ENCODE measurements around the gene C11orf16. TPM values are rescaled to one million over a fixed set of nuclear protein-coding genes. Genes with fewer than 3 reads are reported as not detected.
"Not testable (repeated sequence)": the region's sequence is repeated elsewhere in the genome, so short reads cannot be mapped to it uniquely, and the experiment has no call there.

C11orf16 gene
- not detected for total RNA-seq

DNA sequence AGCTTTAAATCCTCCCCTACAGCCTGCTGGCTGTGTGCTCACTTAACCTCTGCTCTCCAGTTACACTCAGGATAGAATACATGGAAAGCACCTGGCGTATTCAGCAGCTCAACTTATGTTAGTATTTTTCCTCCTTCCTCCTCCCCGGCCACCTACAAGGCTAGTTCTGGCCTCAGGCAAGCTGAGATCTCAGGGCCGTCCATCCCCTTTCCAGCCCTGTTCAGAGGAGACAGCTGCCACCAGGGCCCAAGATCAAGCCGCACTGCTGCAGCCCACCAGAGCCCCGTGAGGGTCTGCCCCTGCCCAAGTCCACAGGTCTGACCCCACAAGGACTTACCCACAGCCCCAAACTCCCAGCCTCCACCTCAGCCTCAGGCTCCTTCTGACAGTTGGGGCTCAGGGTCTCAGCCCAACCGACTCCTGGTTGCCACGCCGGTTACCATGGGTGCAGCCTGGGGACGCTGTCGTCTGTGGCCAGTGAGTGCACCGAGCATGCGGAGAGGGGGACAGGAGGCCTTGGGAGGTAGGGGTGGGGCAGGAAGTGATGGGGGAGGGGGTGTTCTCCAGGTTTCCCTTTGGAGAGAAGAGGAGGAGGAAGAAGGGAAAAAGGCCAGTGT is at the start of gene C11orf16:
Gene C11orf16, minus strand, starts transcription at position 384 of the 617 bp plus-strand sequence. CDS start 639 bp downstream, outside the sequence.
- H3K27ac ChIP-seq = no peak within 1 kb of the TSS
- no peaks in the 10 kb centered on the region for H3K36me3 ChIP-seq
- TF ChIP-seq, protein P1, sequence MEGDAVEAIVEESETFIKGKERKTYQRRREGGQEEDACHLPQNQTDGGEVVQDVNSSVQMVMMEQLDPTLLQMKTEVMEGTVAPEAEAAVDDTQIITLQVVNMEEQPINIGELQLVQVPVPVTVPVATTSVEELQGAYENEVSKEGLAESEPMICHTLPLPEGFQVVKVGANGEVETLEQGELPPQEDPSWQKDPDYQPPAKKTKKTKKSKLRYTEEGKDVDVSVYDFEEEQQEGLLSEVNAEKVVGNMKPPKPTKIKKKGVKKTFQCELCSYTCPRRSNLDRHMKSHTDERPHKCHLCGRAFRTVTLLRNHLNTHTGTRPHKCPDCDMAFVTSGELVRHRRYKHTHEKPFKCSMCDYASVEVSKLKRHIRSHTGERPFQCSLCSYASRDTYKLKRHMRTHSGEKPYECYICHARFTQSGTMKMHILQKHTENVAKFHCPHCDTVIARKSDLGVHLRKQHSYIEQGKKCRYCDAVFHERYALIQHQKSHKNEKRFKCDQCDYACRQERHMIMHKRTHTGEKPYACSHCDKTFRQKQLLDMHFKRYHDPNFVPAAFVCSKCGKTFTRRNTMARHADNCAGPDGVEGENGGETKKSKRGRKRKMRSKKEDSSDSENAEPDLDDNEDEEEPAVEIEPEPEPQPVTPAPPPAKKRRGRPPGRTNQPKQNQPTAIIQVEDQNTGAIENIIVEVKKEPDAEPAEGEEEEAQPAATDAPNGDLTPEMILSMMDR (IDR thresholded peaks at IDR 0.05) = no peak
- TF ChIP-seq POLR2A (IDR thresholded peaks at IDR 0.05) = no peak
- no peak for TF ChIP-seq POLR2AphosphoS5 (IDR thresholded peaks at IDR 0.05; ENCODE audit: insufficient read depth in 1 of 2, low read depth in 1 of 2)
- no peak within 1 kb of the TSS for H3K4me3 ChIP-seq
- no peaks in the 10 kb centered on the region for H3K9me3 ChIP-seq
- no peak for DNase-seq (ENCODE audit: extremely low spot score in 2 of 2)
- no peaks in the 10 kb centered on the region for H3K4me1 ChIP-seq
- intact Hi-C loops (cut with DNase I) = no loop called here
- H3K27me3 ChIP-seq = no peaks in the 10 kb centered on the region

DNA sequence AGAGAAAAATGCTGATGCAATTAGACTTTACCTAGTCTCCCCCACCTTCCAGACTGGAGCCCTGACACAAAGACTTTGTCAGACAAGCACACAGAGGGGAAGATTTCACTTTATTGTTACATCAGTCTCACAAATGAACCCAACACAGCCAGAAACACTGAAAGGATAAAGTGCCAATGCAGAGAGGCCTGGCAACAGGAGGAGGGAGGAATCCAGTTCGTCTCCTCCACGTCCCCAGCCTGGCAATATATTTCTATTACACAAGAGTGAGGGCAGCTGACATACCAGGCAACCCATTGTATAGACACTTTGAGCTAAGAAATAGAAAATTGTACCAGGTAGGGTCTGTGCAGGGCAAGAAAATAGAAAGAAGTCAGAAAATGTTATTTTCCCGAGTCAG is 47.7 kb upstream of the C11orf16 start:
- DNase-seq (ENCODE audit: extremely low spot score in 2 of 2) = no peak
- Histone ChIP-seq H3K27ac (no peak overlapping the region), H3K9me3 (no peaks in the 10 kb centered on the region), H3K4me3 (no peak overlapping the region), H3K36me3 (no peaks in the 10 kb centered on the region), H3K4me1 (no peaks in the 10 kb centered on the region), H3K27me3 (no peaks in the 10 kb centered on the region)
- TF ChIP-seq POLR2A (IDR thresholded peaks at IDR 0.05) (no peak), POLR2AphosphoS5 (IDR thresholded peaks at IDR 0.05; ENCODE audit: insufficient read depth in 1 of 2, low read depth in 1 of 2) (no peak)
- TF ChIP-seq, protein P1 (IDR thresholded peaks at IDR 0.05) = no peak
- intact Hi-C loops (cut with DNase I) = no loop called here

DNA sequence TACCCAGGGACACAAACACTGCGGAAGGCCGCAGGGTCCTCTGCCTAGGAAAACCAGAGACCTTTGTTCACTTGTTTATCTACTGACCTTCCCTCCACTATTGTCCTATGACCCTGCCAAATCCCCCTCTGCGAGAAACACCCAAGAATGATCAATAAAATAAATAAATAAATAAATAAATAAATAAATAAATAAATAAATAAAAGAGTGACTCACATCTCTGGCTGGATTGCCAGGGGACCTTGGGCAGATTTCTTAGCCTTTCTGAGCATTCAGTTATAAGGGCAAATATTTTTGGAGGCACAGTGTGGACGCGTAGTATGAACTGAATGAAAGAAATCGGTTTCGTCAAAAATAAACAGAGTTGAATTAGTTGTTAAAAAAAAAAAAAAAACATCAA is 46.6 kb upstream of the C11orf16 start:
- H3K9me3 ChIP-seq; H3K27me3 ChIP-seq; H3K36me3 ChIP-seq; intact Hi-C loops (cut with DNase I); DNase-seq (ENCODE audit: extremely low spot score in 2 of 2); H3K27ac ChIP-seq; H3K4me1 ChIP-seq; H3K4me3 ChIP-seq: not testable (repeated sequence)

DNA sequence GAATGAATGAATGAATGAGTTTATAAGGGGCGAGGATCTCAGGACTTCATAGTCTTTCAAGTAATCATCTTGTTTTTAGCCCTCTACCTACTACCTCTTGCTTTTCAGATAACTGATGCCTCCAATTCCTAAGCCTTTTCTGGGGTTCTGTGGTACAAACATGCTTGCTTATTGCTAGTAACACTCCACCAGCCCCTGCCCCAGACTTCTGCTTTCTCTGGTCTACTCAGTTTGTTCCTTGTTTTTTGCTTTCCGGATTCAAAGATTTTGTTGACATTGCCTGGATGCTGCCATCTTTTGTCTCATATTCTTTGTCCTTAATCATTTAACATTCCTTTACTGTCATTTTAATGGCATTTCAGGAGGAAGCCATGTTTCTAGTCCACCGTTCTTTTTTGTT is 40.4 kb upstream of the C11orf16 start:
- Histone ChIP-seq H3K27me3 (no peaks in the 10 kb centered on the region), H3K4me1 (no peaks in the 10 kb centered on the region), H3K9me3 (no peaks in the 10 kb centered on the region), H3K36me3 (no peaks in the 10 kb centered on the region), H3K4me3 (no peak overlapping the region), H3K27ac (no peak overlapping the region)
- intact Hi-C loops (cut with DNase I) = no loop called here
- TF ChIP-seq, protein P1 (IDR thresholded peaks at IDR 0.05) = no peak
- no peak for TF ChIP-seq POLR2AphosphoS5 (IDR thresholded peaks at IDR 0.05; ENCODE audit: insufficient read depth in 1 of 2, low read depth in 1 of 2)
- TF ChIP-seq POLR2A (IDR thresholded peaks at IDR 0.05) = no peak
- DNase-seq (ENCODE audit: extremely low spot score in 2 of 2) = no peak

- no peaks in the 10 kb centered on the region for H3K9me3 ChIP-seq
- no peak overlapping the region for H3K4me3 ChIP-seq
- no peaks in the 10 kb centered on the region for H3K27me3 ChIP-seq
- H3K27ac ChIP-seq = no peak overlapping the region
- TF ChIP-seq, protein P1 (IDR thresholded peaks at IDR 0.05) = no peak
- TF ChIP-seq POLR2AphosphoS5 (IDR thresholded peaks at IDR 0.05; ENCODE audit: insufficient read depth in 1 of 2, low read depth in 1 of 2) = no peak
- TF ChIP-seq POLR2A (IDR thresholded peaks at IDR 0.05) = no peak
- intact Hi-C loops (cut with DNase I) = no loop called here
- DNase-seq (ENCODE audit: extremely low spot score in 2 of 2) = no peak
- no peaks in the 10 kb centered on the region for H3K36me3 ChIP-seq
- no peaks in the 10 kb centered on the region for H3K4me1 ChIP-seq
These were observed 39.2 kb upstream of the C11orf16 start for GRCh38 chr11:8971924-8972316.
